ENCODE results near the gene SPATA9.
A peak's percentile ranks its signal among the peaks of the same experiment; 100 is the strongest.

Gene SPATA9

DNA sequence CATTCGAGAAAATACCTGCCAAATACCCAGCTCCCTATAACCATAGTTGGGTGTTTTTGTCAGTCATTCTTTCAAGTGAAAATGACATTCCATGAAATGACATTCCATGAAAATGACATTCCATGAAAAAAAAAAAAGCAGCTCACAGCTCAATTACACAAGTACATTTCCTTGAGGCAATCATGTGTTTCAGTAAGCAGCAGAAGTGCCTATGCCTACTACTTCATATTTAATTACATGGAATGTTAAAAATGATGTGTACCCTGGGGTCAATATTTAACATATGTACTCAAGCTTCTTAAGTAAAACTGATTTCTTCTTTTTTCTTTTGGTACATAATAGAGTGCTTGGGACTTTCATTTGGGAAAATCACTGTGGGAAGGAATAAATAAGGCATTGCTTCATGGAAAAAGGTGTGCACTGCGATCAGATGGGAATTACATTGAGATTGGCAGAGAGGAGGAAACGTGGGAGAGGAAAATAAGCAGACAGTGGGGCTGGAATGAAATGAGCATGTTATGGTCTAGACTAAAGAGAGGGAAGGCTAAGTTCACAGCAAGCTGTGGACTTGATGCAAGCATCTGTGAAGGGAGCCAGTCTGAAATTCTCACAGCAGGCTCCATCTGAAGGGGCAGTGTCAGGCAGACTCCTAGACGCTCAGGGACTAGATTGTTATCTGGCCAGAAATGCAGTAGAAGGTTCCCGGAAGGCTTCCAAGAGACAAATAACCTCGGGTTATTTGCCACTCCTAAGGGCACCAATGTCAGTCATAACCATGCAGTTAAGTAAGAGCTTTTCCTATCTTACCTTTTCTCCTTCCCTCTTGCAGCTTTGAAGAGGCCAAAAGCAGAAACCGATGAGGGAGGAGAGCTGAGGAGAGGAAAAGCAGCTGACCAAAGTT lies 15.2 kb upstream of the SPATA9 start:
- Histone ChIP-seq H4K12ac (ENCODE audit: low read depth, low read length) (no peak overlapping the region), H3K4me3 (ENCODE audit: low read depth, low read length) (no peak overlapping the region), H3K79me2 (ENCODE audit: control insufficient read depth, insufficient read depth, low read length, poor library complexity) (peaks cover 13% of the 10 kb centered on the region), H3K4ac (ENCODE audit: low read depth, low read length) (no peak overlapping the region), H3K36me3 (ENCODE audit: control insufficient read depth in 1 of 2, insufficient read depth in 2 of 2, low read length in 2 of 2) (peaks cover 0 to 2% of the 10 kb centered on the region in 2 experiments), H3K23ac (ENCODE audit: low read length) (no peak overlapping the region), H3K18ac (ENCODE audit: low read length) (no peak overlapping the region), H3K27me3 (ENCODE audit: insufficient read depth, low read length) (no peaks in the 10 kb centered on the region), H2AFZ (ENCODE audit: insufficient read depth, low read length, poor library complexity) (no peak overlapping the region), H2AK5ac (ENCODE audit: low read length) (no peak overlapping the region), H3K4me2 (ENCODE audit: low read length) (no peak overlapping the region), H3K14ac (ENCODE audit: low read length) (no peak overlapping the region), H2BK5ac (ENCODE audit: low read depth, low read length, poor library complexity) (peak overlapping the region; percentile 79), H3K9ac (ENCODE audit: low read length) (no peak overlapping the region), H3K79me1 (ENCODE audit: low read length) (peaks cover 39% of the 10 kb centered on the region), H3K9me3 (ENCODE audit: insufficient read depth, low read depth, low read length) (no peaks in the 10 kb centered on the region), H2BK120ac (ENCODE audit: insufficient read depth, low read length, poor library complexity) (peak overlapping the region; percentile 15), H3K4me1 (ENCODE audit: control insufficient read depth in 1 of 2, insufficient read depth in 2 of 2, low read length in 2 of 2) (peaks cover 13 to 15% of the 10 kb centered on the region in 2 experiments), H4K8ac (ENCODE audit: low read depth, low read length) (no peak overlapping the region), H3K27ac (ENCODE audit: low read depth, low read length) (peak overlapping the region; percentile 94), H4K91ac (ENCODE audit: low read depth, low read length) (peak overlapping the region; percentile 11), H2BK12ac (ENCODE audit: low read length) (no peak overlapping the region)
- no CpG with 5 or more reads among the region's 7 CpGs for WGBS (ENCODE audit: extremely low coverage, insufficient coverage, insufficient read length)
- peak; percentile 87 to 98 for DNase-seq

DNA sequence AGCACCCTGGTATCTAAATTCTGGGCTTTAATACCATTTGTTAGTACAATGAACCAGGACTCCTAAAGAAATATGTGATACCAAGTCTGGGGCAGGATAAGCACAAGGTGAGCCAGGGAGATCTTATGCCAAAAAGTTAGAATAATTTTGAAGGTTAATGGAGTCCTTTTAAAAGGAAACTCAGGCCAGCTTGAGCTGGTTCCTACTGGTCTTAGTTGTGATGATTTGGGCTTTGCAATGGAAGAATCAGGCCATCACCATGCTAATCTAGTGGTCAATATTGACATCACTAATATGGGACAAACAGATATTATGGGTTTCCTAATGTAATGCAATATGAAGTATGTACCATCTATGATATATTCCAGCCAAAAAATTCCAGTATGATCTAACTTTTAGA lies 7.5 kb upstream of the SPATA9 start:
- no peak overlapping the region for H3K9ac ChIP-seq (ENCODE audit: low read length)
- no peak overlapping the region for H4K12ac ChIP-seq (ENCODE audit: low read depth, low read length)
- no peaks in the 10 kb centered on the region for H3K27me3 ChIP-seq (ENCODE audit: insufficient read depth, low read length)
- no peak overlapping the region for H3K23ac ChIP-seq (ENCODE audit: low read length)
- H3K4me1 ChIP-seq (ENCODE audit: control insufficient read depth in 1 of 2, insufficient read depth in 2 of 2, low read length in 2 of 2) = peaks cover 0 to 4% of the 10 kb centered on the region in 2 experiments
- H4K91ac ChIP-seq (ENCODE audit: low read depth, low read length) = no peak overlapping the region
- H2AK5ac ChIP-seq (ENCODE audit: low read length) = no peak overlapping the region
- no peak overlapping the region for H4K8ac ChIP-seq (ENCODE audit: low read depth, low read length)
- H2BK120ac ChIP-seq (ENCODE audit: insufficient read depth, low read length, poor library complexity) = no peak overlapping the region
- no peak for DNase-seq
- H3K4me3 ChIP-seq (ENCODE audit: low read depth, low read length) = no peak overlapping the region
- H3K79me1 ChIP-seq (ENCODE audit: low read length) = peaks cover 13% of the 10 kb centered on the region
- no peaks in the 10 kb centered on the region for H3K79me2 ChIP-seq (ENCODE audit: control insufficient read depth, insufficient read depth, low read length, poor library complexity)
- no peak overlapping the region for H3K4ac ChIP-seq (ENCODE audit: low read depth, low read length)
- H2BK5ac ChIP-seq (ENCODE audit: low read depth, low read length, poor library complexity) = no peak overlapping the region
- H3K14ac ChIP-seq (ENCODE audit: low read length) = no peak overlapping the region
- H3K36me3 ChIP-seq (ENCODE audit: control insufficient read depth in 1 of 2, insufficient read depth in 2 of 2, low read length in 2 of 2) = peaks cover 0 to 2% of the 10 kb centered on the region in 2 experiments
- no peaks in the 10 kb centered on the region for H3K9me3 ChIP-seq (ENCODE audit: insufficient read depth, low read depth, low read length)
- no peak overlapping the region for H3K18ac ChIP-seq (ENCODE audit: low read length)
- H3K4me2 ChIP-seq (ENCODE audit: low read length) = no peak overlapping the region
- no peak overlapping the region for H2AFZ ChIP-seq (ENCODE audit: insufficient read depth, low read length, poor library complexity)
- H3K27ac ChIP-seq (ENCODE audit: low read depth, low read length) = no peak overlapping the region
- no peak overlapping the region for H2BK12ac ChIP-seq (ENCODE audit: low read length)

DNA sequence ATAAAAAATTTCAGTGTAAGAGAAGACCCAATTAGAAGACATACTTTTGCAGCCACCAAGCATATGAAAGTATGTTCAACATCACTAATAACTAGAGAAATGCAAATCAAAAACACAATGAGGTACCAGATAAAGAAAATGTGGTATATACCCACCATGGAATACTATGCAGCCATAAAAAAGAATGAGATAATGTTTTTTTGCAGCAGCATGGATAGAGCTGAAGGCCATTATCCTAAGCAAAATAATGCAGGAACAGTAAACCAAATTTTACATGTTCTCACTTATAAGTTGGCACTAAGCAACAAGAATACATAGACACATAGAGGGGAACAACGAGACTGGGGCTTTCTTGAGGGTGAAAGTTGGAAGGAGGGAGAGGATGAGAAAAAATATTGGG lies 6.9 kb upstream of the SPATA9 start:
- Histone ChIP-seq H3K27ac (ENCODE audit: low read depth, low read length) (no peak overlapping the region), H3K14ac (ENCODE audit: low read length) (no peak overlapping the region), H3K23ac (ENCODE audit: low read length) (no peak overlapping the region), H2BK12ac (ENCODE audit: low read length) (no peak overlapping the region), H4K12ac (ENCODE audit: low read depth, low read length) (no peak overlapping the region), H3K9ac (ENCODE audit: low read length) (no peak overlapping the region), H3K79me1 (ENCODE audit: low read length) (peaks cover 12% of the 10 kb centered on the region), H3K18ac (ENCODE audit: low read length) (no peak overlapping the region), H3K79me2 (ENCODE audit: control insufficient read depth, insufficient read depth, low read length, poor library complexity) (no peaks in the 10 kb centered on the region), H3K27me3 (ENCODE audit: insufficient read depth, low read length) (no peaks in the 10 kb centered on the region), H4K91ac (ENCODE audit: low read depth, low read length) (no peak overlapping the region), H3K4me1 (ENCODE audit: control insufficient read depth in 1 of 2, insufficient read depth in 2 of 2, low read length in 2 of 2) (peaks cover 0 to 4% of the 10 kb centered on the region in 2 experiments), H3K36me3 (ENCODE audit: control insufficient read depth in 1 of 2, insufficient read depth in 2 of 2, low read length in 2 of 2) (no peaks in the 10 kb centered on the region), H2AK5ac (ENCODE audit: low read length) (no peak overlapping the region), H2AFZ (ENCODE audit: insufficient read depth, low read length, poor library complexity) (no peak overlapping the region), H2BK120ac (ENCODE audit: insufficient read depth, low read length, poor library complexity) (no peak overlapping the region), H2BK5ac (ENCODE audit: low read depth, low read length, poor library complexity) (no peak overlapping the region), H3K4ac (ENCODE audit: low read depth, low read length) (no peak overlapping the region), H3K4me2 (ENCODE audit: low read length) (no peak overlapping the region), H4K8ac (ENCODE audit: low read depth, low read length) (no peak overlapping the region), H3K9me3 (ENCODE audit: insufficient read depth, low read depth, low read length) (no peaks in the 10 kb centered on the region), H3K4me3 (ENCODE audit: low read depth, low read length) (no peak overlapping the region)
- DNase-seq = no peak
- WGBS (ENCODE audit: extremely low coverage, insufficient coverage, insufficient read length) = no CpG with 5 or more reads among the region's 1 CpG

DNA sequence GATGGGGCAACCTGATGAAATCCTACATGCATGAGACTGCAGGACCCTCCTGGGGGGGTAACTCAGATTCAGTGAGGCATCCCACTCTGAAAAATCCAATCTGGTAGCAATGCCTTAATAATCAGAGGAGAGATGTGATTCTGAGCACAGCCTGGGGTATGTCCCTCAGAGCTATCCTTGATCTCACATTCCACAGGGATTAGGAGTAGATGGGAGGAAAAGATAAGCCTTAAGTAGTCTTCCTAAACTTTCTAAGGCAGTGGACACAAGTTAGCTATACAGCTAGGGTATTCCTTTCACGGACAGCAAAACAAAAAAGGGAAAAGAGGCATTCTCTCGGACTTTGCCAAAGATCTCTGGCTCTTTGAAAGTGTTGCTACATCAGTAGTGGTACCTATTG lies 3.9 kb upstream of the SPATA9 start:
- no peak overlapping the region for H3K9ac ChIP-seq (ENCODE audit: low read length)
- H4K12ac ChIP-seq (ENCODE audit: low read depth, low read length) = no peak overlapping the region
- H3K4me1 ChIP-seq (ENCODE audit: control insufficient read depth in 1 of 2, insufficient read depth in 2 of 2, low read length in 2 of 2) = peaks cover 0 to 4% of the 10 kb centered on the region in 2 experiments
- H3K18ac ChIP-seq (ENCODE audit: low read length) = no peak overlapping the region
- H3K23ac ChIP-seq (ENCODE audit: low read length) = no peak overlapping the region
- no peak overlapping the region for H2AFZ ChIP-seq (ENCODE audit: insufficient read depth, low read length, poor library complexity)
- H2BK5ac ChIP-seq (ENCODE audit: low read depth, low read length, poor library complexity) = no peak overlapping the region
- peak in 1 of 2 donors; percentile 69 for DNase-seq
- no peak overlapping the region for H3K4ac ChIP-seq (ENCODE audit: low read depth, low read length)
- no peak overlapping the region for H3K14ac ChIP-seq (ENCODE audit: low read length)
- no peaks in the 10 kb centered on the region for H3K27me3 ChIP-seq (ENCODE audit: insufficient read depth, low read length)
- H3K36me3 ChIP-seq (ENCODE audit: control insufficient read depth in 1 of 2, insufficient read depth in 2 of 2, low read length in 2 of 2) = no peaks in the 10 kb centered on the region
- no peak overlapping the region for H2BK120ac ChIP-seq (ENCODE audit: insufficient read depth, low read length, poor library complexity)
- no peak overlapping the region for H4K91ac ChIP-seq (ENCODE audit: low read depth, low read length)
- no peak overlapping the region for H3K4me2 ChIP-seq (ENCODE audit: low read length)
- no peak overlapping the region for H4K8ac ChIP-seq (ENCODE audit: low read depth, low read length)
- peaks cover 9% of the 10 kb centered on the region for H3K79me1 ChIP-seq (ENCODE audit: low read length)
- no peak overlapping the region for H2BK12ac ChIP-seq (ENCODE audit: low read length)
- H3K79me2 ChIP-seq (ENCODE audit: control insufficient read depth, insufficient read depth, low read length, poor library complexity) = no peaks in the 10 kb centered on the region
- WGBS (ENCODE audit: extremely low coverage, insufficient coverage, insufficient read length) = no CpG with 5 or more reads among the region's 2 CpGs
- peak overlapping the region; percentile 76 for H3K27ac ChIP-seq (ENCODE audit: low read depth, low read length)
- H2AK5ac ChIP-seq (ENCODE audit: low read length) = no peak overlapping the region
- no peak overlapping the region for H3K4me3 ChIP-seq (ENCODE audit: low read depth, low read length)
- H3K9me3 ChIP-seq (ENCODE audit: insufficient read depth, low read depth, low read length) = no peaks in the 10 kb centered on the region

All from trophoblast cell (in vitro differentiated cells and primary cell).